HepG2 (cell line): ENCODE results near the gene SLC38A3. TPM values are rescaled to one million over a fixed set of nuclear protein-coding genes. Genes with fewer than 3 reads are reported as not detected.

Experiments used
- BCL6 ChIP-seq: IDR thresholded peaks from 2 replicates; pipeline ENCODE4 v1.6.1; 2016; ENCODE audit warnings: missing genetic modification reagents, missing compliant biosample characterization
- FOXO1 ChIP-seq: sonication (generic); formaldehyde crosslinking; IDR thresholded peaks from 2 replicates; pipeline ENCODE4 v1.4.0; 2020; ENCODE audit warnings: missing genetic modification reagents
- JARID2 ChIP-seq: sonication (generic); formaldehyde crosslinking; IDR thresholded peaks from 2 replicates; pipeline ENCODE4 v1.8.1; 2023; ENCODE audit warnings: missing genetic modification reagents, inconsistent platforms; ENCODE audit not compliant: insufficient replicate concordance
- TCF7L2 ChIP-seq: IDR thresholded peaks from 2 replicates; pipeline ENCODE4 v1.6.1; 2011; ENCODE audit warnings: mild to moderate bottlenecking, low read depth, low read length, moderate library complexity
- XRCC5 ChIP-seq: fragments of 200-400 bp; formaldehyde crosslinking; optimal IDR thresholded peaks from 2 replicates; pipeline ENCODE3; 2017; ENCODE audit warnings: mild to moderate bottlenecking, low read length
- ZBTB1 ChIP-seq: sonication (generic); formaldehyde crosslinking; IDR thresholded peaks from 2 replicates; pipeline ENCODE4 v1.4.0; 2020; ENCODE audit warnings: missing genetic modification reagents, borderline replicate concordance
- ZBTB40 ChIP-seq, 2 experiments: fragments of 450-650 bp in 1 of 2; sonication (generic) in 1 of 2; formaldehyde crosslinking in 1 of 2; IDR thresholded peaks; 2 replicates each; pipeline versions ENCODE4 v1.6.1 to v1.8.0; 2016 to 2022; ENCODE audit warnings: antibody characterized with exemption in 1 of 2, mild to moderate bottlenecking in 1 of 2, missing genetic modification reagents in 1 of 2
- ZBTB8A ChIP-seq: sonication (generic); formaldehyde crosslinking; IDR thresholded peaks from 2 replicates; pipeline ENCODE4 v1.4.0; 2020; ENCODE audit warnings: mild to moderate bottlenecking, low read depth, missing genetic modification reagents, borderline replicate concordance
- ZFP62 ChIP-seq: sonication (generic); formaldehyde crosslinking; IDR thresholded peaks from 2 replicates; pipeline ENCODE4 v1.4.0; 2020; ENCODE audit warnings: missing genetic modification reagents
- ZMAT3 ChIP-seq: sonication (generic); formaldehyde crosslinking; conservative IDR thresholded peaks from 2 replicates; pipeline ENCODE4 v1.7.0; 2021; ENCODE audit warnings: missing genetic modification reagents
- ZNF180 ChIP-seq: sonication (generic); formaldehyde crosslinking; IDR thresholded peaks from 2 replicates; pipeline ENCODE4 v1.4.0; 2020; ENCODE audit warnings: low read depth, missing genetic modification reagents, borderline replicate concordance
- ZNF264 ChIP-seq: sonication (generic); formaldehyde crosslinking; IDR thresholded peaks from 2 replicates; pipeline ENCODE4 v1.4.0; 2020; ENCODE audit warnings: missing genetic modification reagents
- ZNF546 ChIP-seq: sonication (generic); formaldehyde crosslinking; conservative IDR thresholded peaks from 2 replicates; pipeline ENCODE4 v1.8.1; 2023; ENCODE audit warnings: mild to moderate bottlenecking, missing genetic modification reagents
- ZNF678 ChIP-seq: sonication (generic); formaldehyde crosslinking; IDR thresholded peaks from 2 replicates; pipeline ENCODE4 v1.4.0; 2020; ENCODE audit warnings: mild to moderate bottlenecking, missing genetic modification reagents
- ZXDC ChIP-seq: sonication (generic); formaldehyde crosslinking; IDR thresholded peaks from 2 replicates; pipeline ENCODE4 v1.5.0; 2020; ENCODE audit warnings: mild to moderate bottlenecking, missing genetic modification reagents
- polyA plus RNA-seq, 8 experiments: library from polyadenylated mRNA; depleted of rRNA in 3 of 8; stranded (reverse) in 7 of 8; unstranded in 1 of 8; fragments of >200 nt; fragmentation: Illumina TruSeq in 4 of 8; extraction: Trizol in 4 of 8; gene quantifications; 2 replicates each; pipeline versions ENCODE4 v1.2.1 to v1.2.3, GENCODE V29; 2011 to 2016; ENCODE audit warnings: low read depth in 4 of 8, missing spikeins in 1 of 8, mixed read lengths in 1 of 8; ENCODE audit not compliant: insufficient read depth in 1 of 8
- total RNA-seq, 5 experiments: library from RNA; depleted of rRNA; stranded (reverse); fragments of >200 nt; fragmentation: Illumina TruSeq; extraction: Trizol; gene quantifications; 2 replicates each; pipeline ENCODE4 v1.2.3, GENCODE V29; 2016; ENCODE audit warnings: low read depth in 1 of 5

The SLC38A3 gene
- total and polyA plus RNA-seq, 2 of the 13 experiments (the other 11 are each of a cell fraction or from before 2014, with no cell fraction given): 29.8 to 164 TPM

- TF ChIP-seq ZXDC (CRISPR knock-in tag) (no peak), ZNF264 (CRISPR knock-in tag) (no peak), ZBTB8A (CRISPR knock-in tag) (peak; percentile 77; the same call in 1 of the 2 replicates), BCL6 (CRISPR knock-in tag) (no peak; the same call in 1 of the 2 replicates), ZNF546 (CRISPR knock-in tag) (no peak), TCF7L2 (no peak), ZFP62 (no peak), XRCC5 (peak; percentile 90), ZBTB40 (IDR thresholded peaks at IDR 0.05) (no peak), ZBTB40 (CRISPR knock-in tag; IDR thresholded peaks at IDR 0.05) (no peak), JARID2 (CRISPR knock-in tag) (no peak), ZMAT3 (CRISPR knock-in tag) (no peak; the same call in 1 of the 2 replicates), FOXO1 (no peak), ZBTB1 (CRISPR knock-in tag) (no peak), ZNF678 (no peak), ZNF180 (CRISPR knock-in tag) (no peak)
Measured at GRCh38 chr3:50221411-50222168, 16.5 kb downstream of the SLC38A3 start (continued).
